Islet precursor cell (in vitro differentiated cells): ENCODE data around the gene CALHM3.
"Not testable (repeated sequence)": the region's sequence is repeated elsewhere in the genome, so short reads cannot be mapped to it uniquely, and the experiment has no call there.

Source experiments
- DNase-seq: peaks from one replicate; pipeline ENCODE4 v3.0.0-alpha.2; 2018

The CALHM3 gene

GRCh38 chr10:103479135-103479534 is at the start of gene CALHM3:
TSS of gene CALHM3 (minus strand) at chr10:103479240. CDS start at chr10:103479032, 208 bp downstream.
- DNase-seq: peak; percentile 89

GRCh38 chr10:103528549-103528948 is 49.5 kb upstream of the CALHM3 start:
- no peak for DNase-seq

GRCh38 chr10:103527476-103527875 is 48.4 kb upstream of the CALHM3 start:
- peak; percentile 80 for DNase-seq

GRCh38 chr10:103525901-103526300 is 46.9 kb upstream of the CALHM3 start:
- DNase-seq: no peak

GRCh38 chr10:103523683-103524082 is 44.6 kb upstream of the CALHM3 start:
- DNase-seq: no peak

GRCh38 chr10:103522006-103522405 is 43.0 kb upstream of the CALHM3 start:
- not testable (repeated sequence) for DNase-seq

GRCh38 chr10:103519798-103520197 is 40.8 kb upstream of the CALHM3 start:
- no peak for DNase-seq

GRCh38 chr10:103517234-103518085 is 38.4 kb upstream of the CALHM3 start:
- no peak for DNase-seq

GRCh38 chr10:103514244-103514643 is 35.2 kb upstream of the CALHM3 start:
- DNase-seq: peak; percentile 25

- DNase-seq: no peak
These were observed 34.5 kb upstream of the CALHM3 start for GRCh38 chr10:103513380-103514060.

GRCh38 chr10:103512591-103513379 is 33.7 kb upstream of the CALHM3 start:
- peak; percentile 51 for DNase-seq

GRCh38 chr10:103512166-103512565 is 33.1 kb upstream of the CALHM3 start:
- peak; percentile 43 for DNase-seq

GRCh38 chr10:103510791-103511752 is 32.0 kb upstream of the CALHM3 start:
- DNase-seq: peak; percentile 17

GRCh38 chr10:103510046-103510685 is 31.1 kb upstream of the CALHM3 start:
- DNase-seq: peak; percentile 46

GRCh38 chr10:103507235-103508191 is 28.5 kb upstream of the CALHM3 start:
- DNase-seq: peak; percentile 93

GRCh38 chr10:103506061-103506460 is 27.0 kb upstream of the CALHM3 start:
- peak; percentile 45 for DNase-seq

- DNase-seq: peak; percentile 79
These were observed 25.2 kb upstream of the CALHM3 start for GRCh38 chr10:103504181-103504783.

GRCh38 chr10:103503777-103504176 is 24.7 kb upstream of the CALHM3 start:
- not testable (repeated sequence) for DNase-seq

- DNase-seq: peak; percentile 50
These were observed 24.0 kb upstream of the CALHM3 start for GRCh38 chr10:103502849-103503660.
